Breast epithelium (tissue), 3 donors: ENCODE data around the gene IL20.

Experiments
- CTCF ChIP-seq, 3 donors: fragments of 450-650 bp; IDR thresholded peaks; one replicate each; pipeline ENCODE4 v1.5.1; 2016 to 2017; ENCODE audit warnings: antibody characterized with exemption in 3 of 3, mild to moderate bottlenecking in 3 of 3, moderate library complexity in 3 of 3
- POLR2A ChIP-seq: fragments of 450-650 bp; IDR thresholded peaks from one replicate; pipeline ENCODE4 v1.6.1; 2016; ENCODE audit warnings: antibody characterized with exemption, mild to moderate bottlenecking, moderate library complexity
- POLR2AphosphoS5 ChIP-seq, 3 donors: sonication (generic); formaldehyde crosslinking; IDR thresholded peaks; one replicate each; pipeline ENCODE4 v1.6.1; 2017; ENCODE audit warnings: antibody characterized with exemption in 3 of 3

- TF ChIP-seq CTCF (IDR thresholded peaks at IDR 0.05) = no peak
- TF ChIP-seq POLR2A = no peak
- TF ChIP-seq POLR2AphosphoS5 (IDR thresholded peaks at IDR 0.05) = no peak
Observed at GRCh38 chr1:206829875-206830274, 35.5 kb upstream of the IL20 start.
